SU-DHL-6 (cell line): ENCODE data around the gene EPAS1.

Source experiments
- H2AFZ ChIP-seq: fragments of 200-600 bp; sonication (generic); 2 replicates; pipeline ENCODE4 v1.6.1; 2014; ENCODE audit warnings: low read depth, mild to moderate bottlenecking, moderate library complexity, mixed read lengths, antibody characterized with exemption, low read length; ENCODE audit not compliant: severe bottlenecking
- H3F3A ChIP-seq: fragments of 200-600 bp; shearing (Covaris generic); 2 replicates; pipeline ENCODE4 v1.6.0; 2016; ENCODE audit warnings: antibody characterized with exemption, mild to moderate bottlenecking; ENCODE audit not compliant: insufficient read depth
- H3K27ac ChIP-seq: fragments of 200-600 bp; sonication (generic); 2 replicates; pipeline ENCODE4 v1.5.1; 2016; ENCODE audit warnings: low read depth, mild to moderate bottlenecking, low read length, moderate library complexity, mixed read lengths
- H3K27me3 ChIP-seq: fragments of 200-600 bp; sonication (generic), shearing (Covaris generic); 2 replicates; pipeline ENCODE4 v1.6.0; 2014; ENCODE audit warnings: mild to moderate bottlenecking, low read length
- H3K36me3 ChIP-seq: fragments of 200-600 bp; sonication (generic); 2 replicates; pipeline ENCODE4 v1.6.1; 2014; ENCODE audit warnings: mild to moderate bottlenecking, low read length, mixed read lengths
- H3K4me2 ChIP-seq: fragments of 300-600, 200-600 bp; shearing (Covaris generic), sonication (generic); 2 replicates; pipeline ENCODE4 v1.6.0; 2014; ENCODE audit warnings: low read length, low read depth, mild to moderate bottlenecking; ENCODE audit not compliant: poor library complexity, severe bottlenecking
- H3K4me3 ChIP-seq: fragments of 200-600 bp; sonication (generic); 2 replicates; pipeline ENCODE4 v1.5.1; 2014; ENCODE audit warnings: antibody characterized with exemption, low read length, mild to moderate bottlenecking, mixed read lengths; ENCODE audit not compliant: insufficient read depth, poor library complexity, severe bottlenecking
- H3K79me2 ChIP-seq: fragments of 200-600 bp; sonication (generic); 2 replicates; pipeline ENCODE4 v1.6.1; 2014; ENCODE audit warnings: mild to moderate bottlenecking, low read length, moderate library complexity; ENCODE audit not compliant: insufficient read depth
- H3K9ac ChIP-seq: fragments of 200-600 bp; sonication (generic); 2 replicates; pipeline ENCODE4 v1.7.0; 2014; ENCODE audit warnings: mild to moderate bottlenecking, low read length
- H3K9me2 ChIP-seq: fragments of 200-600 bp; sonication (generic); replicated peaks from 2 replicates; pipeline ENCODE4 v1.6.1; 2014; ENCODE audit warnings: low read length; ENCODE audit not compliant: insufficient read depth
- H3K9me3 ChIP-seq: fragments of 200-600 bp; sonication (generic); 2 replicates; pipeline ENCODE4 v1.6.1; 2014; ENCODE audit warnings: low read length, mixed read lengths; ENCODE audit not compliant: insufficient read depth
- H4K20me1 ChIP-seq: fragments of 200-600 bp; sonication (generic); 2 replicates; pipeline ENCODE4 v1.6.1; 2014; ENCODE audit warnings: low read depth, mild to moderate bottlenecking, antibody characterized with exemption, low read length, moderate library complexity, mixed read lengths
- CTCF ChIP-seq: fragments of 200-600 bp; sonication (generic); IDR thresholded peaks from one replicate; pipeline ENCODE4 v1.5.1; 2017; ENCODE audit warnings: antibody characterized with exemption, mild to moderate bottlenecking, low read length, moderate library complexity; ENCODE audit not compliant: insufficient read depth, poor library complexity, severe bottlenecking
- EZH2phosphoT487 ChIP-seq: fragments of 200-600 bp; sonication (generic), shearing (Covaris generic); conservative IDR thresholded peaks from 2 replicates; pipeline ENCODE4 v1.6.1; 2018; ENCODE audit warnings: mild to moderate bottlenecking, antibody characterized with exemption, low read length, moderate library complexity, mixed read lengths

The EPAS1 gene

GRCh38 chr2:46315103-46315890 lies 18.1 kb downstream of the EPAS1 start:
- Histone ChIP-seq H3K9ac (no peak overlapping the region), H3K36me3 (no peaks in the 10 kb centered on the region), H3K79me2 (no peaks in the 10 kb centered on the region), H3F3A (no peaks in the 10 kb centered on the region), H4K20me1 (no peaks in the 10 kb centered on the region), H3K9me3 (no peaks in the 10 kb centered on the region), H3K4me3 (no peak overlapping the region), H3K27ac (no peak overlapping the region), H3K27me3 (no peaks in the 10 kb centered on the region), H3K9me2 (no peaks in the 10 kb centered on the region), H3K4me2 (no peak overlapping the region), H2AFZ (no peak overlapping the region)
- TF ChIP-seq CTCF (no peak), EZH2phosphoT487 (no peak)

DNA sequence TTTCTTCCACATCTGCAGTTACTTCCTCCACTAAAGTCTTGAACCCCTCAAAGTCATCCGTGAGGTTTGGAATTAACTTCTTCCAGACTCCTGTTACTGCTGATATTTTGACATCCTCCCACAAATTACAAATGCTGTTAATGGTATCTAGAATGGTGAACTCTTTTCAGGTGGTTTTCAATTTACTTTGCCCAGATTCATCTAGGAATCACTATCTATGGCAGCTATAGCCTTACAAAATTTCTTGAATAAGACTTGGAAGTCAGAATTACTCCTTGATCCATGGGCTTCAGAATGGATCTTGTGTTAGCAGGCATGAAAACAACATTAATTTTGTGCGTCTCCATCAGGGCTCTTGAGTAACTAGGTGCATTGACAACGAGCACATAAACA lies 19.9 kb downstream of the EPAS1 start:
- H3K9me2 ChIP-seq, result no peaks in the 10 kb centered on the region
- no peaks in the 10 kb centered on the region for H3K9me3 ChIP-seq
- no peak overlapping the region for H3K4me2 ChIP-seq
- H2AFZ ChIP-seq, result no peak overlapping the region
- no peak overlapping the region for H3K27ac ChIP-seq
- no peaks in the 10 kb centered on the region for H3F3A ChIP-seq
- H3K27me3 ChIP-seq, result no peaks in the 10 kb centered on the region
- TF ChIP-seq CTCF (no peak), EZH2phosphoT487 (no peak)
- H3K79me2 ChIP-seq, result no peaks in the 10 kb centered on the region
- H3K9ac ChIP-seq, result no peak overlapping the region
- H4K20me1 ChIP-seq, result no peaks in the 10 kb centered on the region
- H3K4me3 ChIP-seq, result no peak overlapping the region
- H3K36me3 ChIP-seq, result no peaks in the 10 kb centered on the region

DNA sequence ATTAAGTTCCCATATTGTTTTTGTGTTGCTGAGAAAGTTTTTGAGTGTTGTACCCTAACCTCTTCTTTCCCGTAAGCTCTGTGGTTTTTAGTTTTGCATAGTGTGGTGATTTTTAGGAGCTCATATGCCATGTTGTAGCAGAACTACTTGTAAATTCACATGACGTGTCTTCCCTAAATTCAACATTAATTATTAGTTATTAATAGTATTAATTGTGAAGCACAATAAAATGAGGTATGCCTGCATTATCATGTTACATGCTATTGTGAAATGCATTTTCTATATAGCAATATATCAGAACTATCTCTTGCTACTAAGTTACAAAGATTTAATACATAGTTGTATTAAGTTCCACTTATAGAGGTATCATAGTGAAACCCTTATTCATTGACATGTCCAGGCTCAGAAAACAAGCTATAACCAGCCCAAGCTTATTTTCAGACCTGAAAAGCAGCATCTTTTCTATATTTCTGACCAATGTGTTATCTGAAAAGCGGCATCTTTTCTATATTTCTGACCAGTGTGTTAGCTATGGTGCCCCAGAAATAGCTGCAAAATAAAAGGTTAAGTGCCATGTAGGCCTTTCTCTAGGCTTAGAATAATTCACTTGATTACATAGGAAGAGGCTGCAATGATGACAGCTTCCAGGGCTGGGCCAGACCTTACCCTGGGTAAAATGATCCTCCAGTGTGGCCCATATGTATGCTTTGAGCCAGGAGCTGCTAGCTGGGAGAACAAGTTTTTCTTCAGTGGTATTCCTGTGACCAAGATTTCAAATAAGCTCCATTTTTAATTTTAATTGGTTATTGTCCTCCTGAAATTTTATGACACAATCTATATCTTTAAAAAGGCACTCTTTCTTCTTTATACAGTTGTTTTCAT lies 21.6 kb downstream of the EPAS1 start:
- Histone ChIP-seq H3K4me2 (no peak overlapping the region), H3K79me2 (no peaks in the 10 kb centered on the region), H3F3A (no peaks in the 10 kb centered on the region), H3K27me3 (no peaks in the 10 kb centered on the region), H3K4me3 (no peak overlapping the region), H4K20me1 (no peaks in the 10 kb centered on the region), H3K9me2 (no peaks in the 10 kb centered on the region), H3K9ac (no peak overlapping the region), H3K27ac (no peak overlapping the region), H3K36me3 (no peaks in the 10 kb centered on the region), H3K9me3 (no peaks in the 10 kb centered on the region), H2AFZ (no peak overlapping the region)
- TF ChIP-seq EZH2phosphoT487 (no peak), CTCF (no peak)
